ENCODE measurements around the gene SLC24A3.

GRCh38 chr20:19679900-19680495 is 467.6 kb downstream of the SLC24A3 start:
- no peak for TF ChIP-seq CTCF (IDR thresholded peaks at IDR 0.05)
- TF ChIP-seq POLR2AphosphoS5 (IDR thresholded peaks at IDR 0.05), result no peak
- TF ChIP-seq EP300 (IDR thresholded peaks at IDR 0.05), result no peak
- no peak for TF ChIP-seq POLR2A (IDR thresholded peaks at IDR 0.05)

Data from sigmoid colon (tissue), 4 donors.